Measurements from ENCODE around the gene CDC25A.

CDC25A gene

GRCh38 chr3:48178072-48178471 lies 10.1 kb downstream of the CDC25A start:
- Histone ChIP-seq H3K9me3 (no peaks in the 10 kb centered on the region), H3K4me1 (ENCODE audit: control insufficient read depth in 1 of 2, insufficient read depth in 1 of 2, low read depth in 1 of 2, low read length in 1 of 2) (no peaks in the 10 kb centered on the region), H3K27me3 (no peaks in the 10 kb centered on the region), H3K4me3 (ENCODE audit: low read depth in 1 of 2, low read length in 1 of 2) (no peak overlapping the region), H3K27ac (no peak overlapping the region), H3K36me3 (peaks cover 66% of the 10 kb centered on the region)
- no peak for TF ChIP-seq CTCF (IDR thresholded peaks at IDR 0.05)

- Histone ChIP-seq H3K27ac (no peak overlapping the region), H3K36me3 (peaks cover 41% of the 10 kb centered on the region), H3K27me3 (no peaks in the 10 kb centered on the region), H3K9me3 (no peaks in the 10 kb centered on the region), H3K4me1 (ENCODE audit: control insufficient read depth in 1 of 2, insufficient read depth in 1 of 2, low read depth in 1 of 2, low read length in 1 of 2) (no peaks in the 10 kb centered on the region), H3K4me3 (ENCODE audit: low read depth in 1 of 2, low read length in 1 of 2) (no peak overlapping the region)
- no peak for TF ChIP-seq CTCF (IDR thresholded peaks at IDR 0.05)
Observed at GRCh38 chr3:48157950-48158376, 30.3 kb downstream of the CDC25A start.

GRCh38 chr3:48157202-48157840 lies 30.9 kb downstream of the CDC25A start:
- no peak for TF ChIP-seq CTCF (IDR thresholded peaks at IDR 0.05)
- Histone ChIP-seq H3K4me3 (ENCODE audit: low read depth in 1 of 2, low read length in 1 of 2) (no peak overlapping the region), H3K27me3 (no peaks in the 10 kb centered on the region), H3K36me3 (peaks cover 38% of the 10 kb centered on the region), H3K4me1 (ENCODE audit: control insufficient read depth in 1 of 2, insufficient read depth in 1 of 2, low read depth in 1 of 2, low read length in 1 of 2) (no peaks in the 10 kb centered on the region), H3K9me3 (no peaks in the 10 kb centered on the region), H3K27ac (no peak overlapping the region)

- Histone ChIP-seq H3K36me3 (peaks cover 26% of the 10 kb centered on the region), H3K4me1 (ENCODE audit: control insufficient read depth in 1 of 2, insufficient read depth in 1 of 2, low read depth in 1 of 2, low read length in 1 of 2) (no peaks in the 10 kb centered on the region), H3K9me3 (no peaks in the 10 kb centered on the region), H3K27me3 (no peaks in the 10 kb centered on the region), H3K27ac (no peak overlapping the region), H3K4me3 (ENCODE audit: low read depth in 1 of 2, low read length in 1 of 2) (no peak overlapping the region)
- no peak for TF ChIP-seq CTCF (IDR thresholded peaks at IDR 0.05)
Observed at GRCh38 chr3:48156163-48156562, 32.1 kb downstream of the CDC25A start.

GRCh38 chr3:48155122-48155521 lies 33.1 kb downstream of the CDC25A start:
- H3K27me3 ChIP-seq, result no peaks in the 10 kb centered on the region

More at GRCh38 chr3:48155122-48155521, 33.1 kb downstream of the CDC25A start:
- Histone ChIP-seq H3K27ac (no peak overlapping the region), H3K4me3 (ENCODE audit: low read depth in 1 of 2, low read length in 1 of 2) (no peak overlapping the region), H3K9me3 (no peaks in the 10 kb centered on the region), H3K4me1 (ENCODE audit: control insufficient read depth in 1 of 2, insufficient read depth in 1 of 2, low read depth in 1 of 2, low read length in 1 of 2) (no peaks in the 10 kb centered on the region), H3K36me3 (peaks cover 18% of the 10 kb centered on the region)
- TF ChIP-seq CTCF (IDR thresholded peaks at IDR 0.05), result no peak
